HG02610 (cell line): ENCODE results near the gene LZTS2.

ENCODE experiments used
- ATAC-seq: cut with Tn5 transposase; IDR thresholded peaks from one replicate; pipeline ENCODE4 v1.9.1; 2021; ENCODE audit warnings: mild to moderate bottlenecking, moderate library complexity; ENCODE audit not compliant: unreplicated experiment

The LZTS2 gene

DNA sequence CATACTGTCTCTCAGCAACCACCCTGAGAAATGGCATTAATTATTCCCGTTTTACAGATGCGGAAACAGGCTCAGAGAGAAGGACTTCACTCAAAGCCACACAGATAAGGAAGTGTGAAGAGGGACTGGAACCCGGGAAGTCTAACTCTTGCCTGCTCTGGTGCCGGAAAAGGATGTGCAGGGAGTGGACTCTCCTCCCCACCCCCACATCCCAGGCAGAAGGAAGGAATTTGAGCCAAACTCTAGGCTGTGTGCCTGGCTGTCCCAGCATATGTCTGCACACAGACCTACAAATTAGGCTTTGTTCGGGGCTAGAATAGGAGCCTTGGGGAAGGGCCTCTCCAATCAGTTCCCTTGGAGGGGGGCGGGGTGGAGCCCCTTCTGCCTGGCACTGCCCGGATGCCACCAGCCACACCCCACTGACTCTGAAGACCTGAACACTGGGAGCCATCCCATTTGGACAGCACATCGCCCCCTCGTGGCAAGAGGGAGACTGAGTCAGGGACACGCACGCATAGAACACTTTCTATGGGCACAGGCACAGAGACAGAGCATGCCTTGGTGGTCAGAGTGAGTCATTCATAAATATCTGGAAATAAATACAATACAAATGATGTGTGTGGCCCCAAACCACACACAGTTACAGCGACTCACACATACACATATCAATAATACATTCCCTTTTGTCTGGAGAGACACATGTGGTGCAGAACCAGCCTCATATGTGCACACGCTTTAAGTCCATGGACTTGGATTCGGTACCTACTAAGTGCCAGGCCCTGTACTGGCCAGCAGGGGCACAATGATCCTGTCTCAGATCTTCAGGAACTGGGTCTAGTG lies 13.1 kb downstream of the LZTS2 start:
- peak; percentile 66 for ATAC-seq

DNA sequence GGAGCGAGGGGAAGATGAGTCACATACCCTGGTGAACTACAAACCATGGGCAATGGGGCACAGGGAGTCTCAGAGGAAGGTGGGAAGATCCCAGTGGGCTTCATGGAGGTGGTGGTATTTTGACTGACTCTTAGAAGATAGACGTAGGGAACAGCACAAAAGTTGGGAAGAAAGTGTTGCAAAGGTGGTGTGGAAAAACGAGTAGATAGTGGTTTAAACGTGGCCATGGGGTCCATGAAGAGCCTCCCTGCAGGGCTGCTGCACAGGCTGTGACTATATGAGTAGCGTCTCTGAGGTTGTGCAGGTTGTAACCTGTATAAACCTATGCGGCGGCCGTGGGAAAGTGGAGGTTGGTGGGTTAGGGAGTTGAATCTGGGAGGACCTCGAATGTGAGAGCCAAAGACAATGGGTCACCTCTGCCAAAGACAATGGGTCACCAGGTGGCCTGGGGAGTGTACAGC lies 13.8 kb downstream of the LZTS2 start:
- ATAC-seq, result no peak

DNA sequence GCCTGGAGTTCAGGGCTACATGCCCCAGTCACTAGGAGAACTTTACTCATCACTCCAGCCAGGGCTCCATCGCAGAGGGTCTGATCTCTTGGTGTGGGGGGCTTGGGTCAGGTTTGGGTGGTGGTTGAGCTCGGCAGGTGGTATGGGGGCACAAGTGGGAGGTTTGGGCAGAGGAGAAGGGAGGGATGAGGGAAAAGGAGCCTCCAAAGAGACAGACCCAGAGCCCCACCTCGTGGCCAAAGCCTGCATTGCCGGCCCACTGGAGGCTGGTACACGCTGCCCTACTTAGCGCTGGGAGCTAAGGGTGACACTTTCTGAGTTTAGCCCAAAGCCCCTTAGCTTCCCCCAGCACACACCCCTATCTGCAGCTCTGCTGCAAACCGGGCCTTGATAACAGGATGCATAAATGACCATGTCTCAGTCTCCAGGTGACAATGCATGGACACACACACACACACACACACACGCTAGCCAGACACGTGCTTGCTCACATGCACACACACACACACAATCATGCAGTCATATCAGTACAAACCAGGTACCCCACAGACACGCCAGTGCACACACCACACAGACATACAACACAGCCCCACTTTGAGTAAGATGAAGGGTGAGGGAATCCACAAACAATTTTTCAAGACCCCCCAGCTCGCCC lies 14.7 kb downstream of the LZTS2 start:
- no peak for ATAC-seq

DNA sequence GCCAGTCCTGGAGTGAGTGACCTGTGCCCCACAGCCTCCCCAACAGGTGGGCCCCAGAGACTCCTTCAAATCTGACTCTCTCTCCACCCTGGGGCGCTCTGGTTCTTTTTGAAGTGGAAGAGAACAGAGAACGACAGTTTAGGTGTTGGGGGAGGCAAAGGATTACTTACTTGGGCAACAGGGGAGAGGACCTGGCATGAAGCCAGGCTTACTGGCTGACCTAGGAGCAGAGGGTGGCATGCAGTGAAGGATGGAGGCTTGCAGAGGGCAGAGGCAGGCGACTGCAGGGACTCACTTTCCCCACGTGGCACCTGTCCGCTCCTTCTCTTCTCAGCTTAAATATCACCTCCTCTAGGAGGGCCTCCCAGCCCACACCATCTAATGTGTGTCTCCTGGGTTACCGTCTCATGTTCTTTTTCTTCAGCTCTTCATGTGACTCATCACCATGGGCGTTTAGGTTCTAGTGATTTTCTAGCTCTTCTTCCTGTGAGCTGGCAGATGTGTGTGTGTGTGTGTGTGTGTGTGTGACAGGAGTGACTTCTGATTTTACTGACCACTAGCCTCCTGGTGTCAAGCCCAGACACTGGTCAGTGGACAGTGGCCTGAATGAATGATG lies 15.5 kb downstream of the LZTS2 start:
- ATAC-seq, result no peak

DNA sequence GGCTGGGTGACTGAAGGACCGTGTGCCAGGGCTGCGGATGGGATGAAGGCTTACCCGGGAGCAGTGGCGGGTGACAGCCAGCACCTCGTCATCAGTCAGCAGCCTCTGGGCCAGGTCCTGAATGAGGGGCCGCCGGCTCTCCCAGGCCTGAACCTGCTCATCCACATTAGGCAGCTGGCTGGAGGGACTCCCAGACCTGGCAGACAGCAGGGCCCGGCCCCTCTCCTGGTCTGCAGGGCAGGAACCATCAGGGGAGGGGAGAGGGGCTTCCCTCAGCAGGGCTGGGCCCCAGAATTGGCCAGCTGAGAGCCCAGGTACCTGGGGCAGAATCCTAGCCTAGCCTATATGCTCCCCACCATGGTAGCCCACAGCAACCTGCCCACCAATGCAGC lies 16.0 kb downstream of the LZTS2 start:
- no peak for ATAC-seq

DNA sequence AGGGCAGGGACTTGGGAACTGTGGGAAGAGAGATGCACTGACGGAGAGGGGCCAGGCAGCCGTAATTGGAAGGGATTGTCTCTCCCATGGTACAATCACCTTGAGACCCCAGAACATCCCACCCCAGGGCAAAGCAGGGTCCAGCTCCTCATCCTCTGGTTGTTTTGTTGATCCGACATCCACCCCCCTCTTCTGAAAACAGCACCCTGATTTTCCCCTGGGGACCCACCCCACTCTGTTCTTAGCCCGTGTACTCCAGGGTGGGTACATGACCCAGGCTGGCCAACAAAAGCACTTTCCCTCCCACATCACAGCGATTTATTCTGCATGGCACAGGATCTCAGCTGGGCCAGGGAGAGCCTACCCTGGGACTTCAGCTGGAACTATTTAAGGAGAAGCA lies 17.2 kb downstream of the LZTS2 start:
- ATAC-seq, result no peak

DNA sequence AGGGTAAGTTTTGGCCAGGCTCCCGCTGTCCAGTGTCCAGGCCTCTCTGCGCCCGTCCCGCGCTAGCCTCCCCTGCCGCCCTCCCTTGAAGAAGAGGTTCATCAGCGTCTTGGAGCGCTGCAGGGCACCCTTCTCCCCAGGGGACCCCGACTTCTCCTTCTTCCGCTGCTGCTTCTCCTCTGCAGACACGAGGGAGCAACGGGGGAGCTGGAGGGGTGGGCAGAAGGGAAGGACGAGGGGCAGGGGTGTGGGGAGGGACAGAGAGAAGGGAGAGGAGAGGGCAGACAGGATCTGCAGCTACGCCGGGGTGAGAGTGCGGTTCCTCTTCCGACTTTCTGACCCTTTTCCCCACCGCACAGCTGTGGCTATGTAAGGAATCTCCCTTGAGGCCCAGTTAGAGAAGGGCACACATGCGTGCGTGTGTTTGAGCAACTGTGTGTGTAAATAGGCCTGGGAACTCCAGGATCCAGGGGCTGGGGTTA lies 18.6 kb downstream of the LZTS2 start:
- ATAC-seq, result no peak

DNA sequence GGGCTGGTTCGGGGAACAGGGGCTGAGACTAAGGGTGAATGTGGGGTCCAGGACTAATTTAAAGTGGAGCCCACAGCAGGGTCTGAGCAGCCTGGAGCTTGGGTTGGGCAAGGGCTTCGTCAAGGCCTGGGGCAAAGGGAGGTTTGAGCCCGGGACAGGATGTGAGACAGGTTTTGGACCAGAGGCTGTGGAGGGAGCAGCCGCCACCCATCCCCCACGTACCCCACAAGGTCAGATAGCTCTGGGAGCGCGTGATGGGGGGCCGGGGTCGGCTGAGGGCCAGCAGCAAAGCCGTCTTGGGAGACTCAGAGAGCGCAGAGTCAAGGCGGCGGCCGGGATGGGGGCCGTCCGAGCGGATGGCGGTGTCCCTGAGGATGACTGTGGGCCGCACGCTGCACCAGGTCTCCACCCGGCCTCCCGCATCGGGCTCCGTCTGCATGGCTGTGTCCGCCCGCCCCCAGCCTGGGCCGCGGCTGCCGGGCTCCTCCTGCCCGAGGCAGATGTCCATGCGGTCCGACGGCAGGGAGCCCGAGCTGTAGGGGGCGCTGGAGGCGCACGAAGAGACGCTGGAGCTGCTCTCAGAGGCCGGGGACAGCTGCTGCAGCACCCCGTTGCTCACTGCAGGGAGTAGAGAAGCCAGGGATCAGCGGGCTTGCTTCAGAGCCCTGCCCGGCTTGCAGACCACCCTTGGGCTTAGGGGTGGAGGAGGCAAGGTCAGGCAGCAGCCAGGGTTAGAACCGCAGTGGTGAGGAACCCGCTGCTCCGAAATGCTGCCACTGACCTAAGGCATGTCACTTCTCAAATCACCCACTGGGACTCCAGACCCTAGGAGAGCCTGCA lies 19.2 kb downstream of the LZTS2 start:
- no peak for ATAC-seq

DNA sequence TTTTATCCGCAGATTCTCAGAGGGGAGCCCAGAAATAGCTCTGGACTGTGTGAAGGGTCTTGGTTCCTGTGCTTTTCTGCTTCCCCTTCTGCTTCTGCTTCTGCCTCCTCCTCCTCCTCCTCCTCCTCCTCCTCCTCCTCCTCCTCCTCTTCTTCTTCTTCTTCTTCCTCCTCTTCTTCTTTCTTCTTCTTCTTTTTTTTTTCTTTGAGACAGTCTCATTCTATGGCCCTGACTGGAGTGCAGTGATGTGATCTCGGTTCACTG lies 19.8 kb downstream of the LZTS2 start:
- ATAC-seq, result no peak

DNA sequence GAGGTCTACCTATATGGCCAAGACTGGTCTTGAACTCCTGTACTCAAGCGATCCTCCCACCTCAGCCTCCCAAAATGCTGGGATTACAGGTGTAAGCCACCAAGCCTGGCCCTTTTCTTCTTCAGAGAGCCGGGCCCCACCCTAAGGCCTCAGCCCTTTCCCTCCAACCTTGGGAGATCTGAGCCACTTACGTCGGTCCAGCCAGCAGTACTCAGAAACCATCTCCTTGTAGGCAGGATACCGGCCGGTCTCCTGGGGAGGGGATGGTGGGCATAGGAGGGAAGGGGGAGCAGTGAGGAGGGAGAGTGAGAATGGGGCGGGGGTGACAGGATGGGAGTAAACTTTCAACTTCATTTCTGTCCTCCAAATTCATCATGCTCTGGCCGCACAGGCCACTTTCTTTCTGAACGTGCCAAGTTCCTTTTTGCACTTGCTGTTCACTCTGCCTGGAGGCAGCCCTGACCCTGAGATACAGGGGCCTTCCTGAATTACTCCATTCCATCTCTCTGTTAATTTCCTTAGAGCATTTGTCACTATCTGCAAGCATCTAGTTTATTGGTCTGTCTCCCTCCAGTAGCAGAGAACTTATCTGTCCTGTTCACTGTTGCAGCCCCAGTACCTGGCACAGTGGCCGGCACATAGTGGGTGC lies 20.9 kb downstream of the LZTS2 start:
- no peak for ATAC-seq

DNA sequence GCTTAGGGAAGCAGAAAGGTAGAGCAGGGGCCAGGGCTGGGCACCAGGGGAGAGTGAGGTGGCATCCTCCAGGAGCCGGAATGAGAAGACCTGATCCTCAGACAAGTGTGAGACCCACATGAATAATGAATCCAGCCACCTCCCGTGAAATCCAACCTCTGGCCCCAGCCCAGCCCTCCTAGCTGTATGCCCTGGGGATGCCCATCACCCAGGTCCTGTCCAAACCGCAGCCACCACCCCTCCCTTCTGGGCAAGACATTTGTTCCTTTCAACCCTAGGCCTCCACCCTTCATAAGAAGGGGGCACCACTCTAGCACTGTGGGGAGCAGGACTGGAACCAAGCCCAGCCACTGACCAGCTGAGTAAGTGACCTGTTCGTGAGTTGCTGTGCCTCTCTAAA lies 21.6 kb downstream of the LZTS2 start:
- no peak for ATAC-seq

DNA sequence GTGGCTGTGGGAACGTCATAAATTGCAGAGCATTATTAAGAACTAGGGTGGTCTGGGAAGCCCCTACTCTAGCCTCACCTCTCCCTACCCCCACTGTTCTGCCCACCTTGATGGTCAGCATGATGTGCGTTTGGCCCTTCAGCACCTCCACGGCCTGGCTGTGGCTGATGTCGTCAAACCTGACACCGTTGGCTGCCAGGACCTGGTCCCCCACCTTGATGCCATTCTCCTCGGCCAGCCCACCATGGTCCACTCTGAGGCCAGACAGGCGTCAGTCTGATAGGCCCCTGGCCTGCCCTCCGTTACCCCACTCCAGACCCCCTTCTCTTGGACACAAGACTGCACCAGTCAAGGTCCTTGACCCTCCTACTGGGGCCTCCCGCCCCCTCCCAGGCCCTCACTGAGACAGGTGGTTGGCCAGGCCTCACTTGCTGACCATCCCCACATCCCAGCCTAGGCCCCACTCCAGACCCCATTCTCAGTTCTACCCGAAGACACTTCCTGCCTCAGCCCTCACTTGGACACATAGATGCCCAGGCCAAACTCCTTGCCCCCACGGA lies 22.2 kb downstream of the LZTS2 start:
- ATAC-seq, result no peak

DNA sequence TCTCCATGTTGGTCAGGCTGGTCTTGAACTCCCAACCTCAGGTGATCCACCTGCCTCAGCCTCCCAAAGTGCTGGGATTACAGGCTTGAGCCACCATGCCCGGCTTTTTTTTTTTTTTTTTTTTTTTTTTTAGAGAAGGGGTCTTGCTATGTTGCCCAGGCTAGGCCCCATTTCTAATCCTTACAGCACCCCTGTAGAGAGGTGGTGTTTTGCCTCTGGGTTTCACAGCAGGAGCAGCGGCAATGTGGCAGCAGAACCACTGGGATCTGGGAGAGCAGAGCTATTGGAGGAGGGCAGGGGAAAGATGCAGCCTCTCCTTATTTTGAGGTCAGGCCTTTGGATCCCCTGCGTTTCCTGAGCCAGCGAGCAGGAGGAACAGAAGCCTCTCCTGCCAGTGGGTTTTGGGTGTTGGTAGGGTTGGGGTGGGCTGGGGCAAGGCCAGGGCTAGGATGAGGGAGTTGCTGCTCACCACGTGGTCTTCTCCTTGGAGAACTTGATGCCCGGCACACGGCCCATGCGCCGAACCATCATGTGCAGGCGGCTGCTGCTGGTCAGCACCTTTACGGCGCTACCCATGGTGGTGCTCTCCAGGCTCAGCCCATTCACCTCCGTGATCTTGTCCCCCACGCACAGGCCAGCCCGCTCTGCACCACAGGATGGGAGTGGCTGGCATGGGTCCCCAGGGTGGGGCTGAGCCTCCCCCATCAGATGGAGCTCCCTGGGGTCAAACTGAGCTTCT lies 23.5 kb downstream of the LZTS2 start:
- ATAC-seq, result no peak

DNA sequence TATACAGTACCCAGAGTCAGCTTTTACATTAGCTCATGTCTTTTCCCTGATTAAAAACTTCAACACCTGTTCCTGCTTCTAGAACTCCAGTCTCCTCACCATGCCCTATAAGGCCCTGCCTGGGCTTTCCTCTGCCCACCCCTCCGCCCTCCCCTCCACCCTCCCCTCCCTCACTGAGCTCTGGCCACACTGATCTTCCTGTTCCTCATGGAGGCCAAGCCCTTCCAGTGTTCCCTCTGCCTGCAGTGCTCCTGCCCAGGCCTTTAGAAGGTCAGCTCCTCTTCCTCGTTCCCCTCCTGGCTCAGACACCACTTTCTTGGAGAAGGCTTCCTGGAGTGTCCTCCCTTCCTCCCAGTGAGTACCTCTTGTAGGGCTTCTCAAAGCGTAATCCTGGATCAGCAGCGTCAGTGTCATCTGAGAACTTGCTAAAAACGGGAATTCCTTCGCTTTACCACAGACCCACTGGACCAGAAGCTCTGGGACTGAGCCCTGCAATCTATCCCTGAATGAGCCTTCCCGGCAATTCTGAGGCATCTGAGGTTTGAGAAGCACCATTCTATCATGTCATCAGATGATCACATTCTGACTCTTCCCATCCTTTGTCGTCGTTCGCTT lies 27.6 kb downstream of the LZTS2 start:
- no peak for ATAC-seq

DNA sequence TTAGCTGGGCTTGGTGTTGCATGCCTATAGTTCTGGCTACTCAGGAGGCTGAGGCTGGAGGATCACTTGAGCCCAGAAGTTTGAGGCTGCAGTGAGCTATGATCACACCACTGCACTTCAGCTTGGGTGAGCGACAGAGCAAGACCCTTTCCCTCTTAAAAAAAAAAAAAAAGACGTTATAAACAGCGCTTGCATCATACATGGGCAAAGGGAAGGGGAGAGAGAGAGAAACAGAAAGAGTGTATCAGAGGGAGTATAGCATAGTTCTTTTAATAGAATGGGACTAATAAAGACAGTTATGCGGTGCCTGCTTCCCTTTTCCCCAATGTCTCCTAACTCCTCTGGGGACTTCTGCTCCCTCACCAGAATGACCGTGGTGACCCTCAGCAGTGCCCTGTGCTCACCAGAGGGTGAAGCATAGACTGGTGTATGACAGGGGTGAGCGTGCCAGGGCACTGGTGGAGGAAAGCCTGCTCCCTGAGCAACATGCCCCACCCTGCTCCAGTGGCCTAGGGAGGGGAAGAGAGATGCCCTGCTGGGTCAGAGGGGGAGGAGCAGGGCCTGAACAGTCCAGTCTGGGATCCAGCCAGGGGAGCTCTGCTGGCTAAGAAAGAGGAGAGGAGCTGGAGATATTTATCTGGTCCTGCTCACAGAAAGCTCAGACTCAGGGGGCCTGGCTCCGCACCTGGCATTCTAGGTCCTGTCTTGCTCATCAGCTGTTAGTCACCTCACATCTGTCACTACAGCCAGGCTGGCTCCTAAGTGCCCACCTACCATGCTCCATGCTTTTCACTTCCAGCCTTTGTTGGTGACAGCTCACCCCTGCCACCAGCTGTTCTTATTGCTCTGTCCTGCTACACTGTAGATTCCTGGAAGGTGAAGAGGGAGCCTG lies 29.1 kb downstream of the LZTS2 start:
- no peak for ATAC-seq

DNA sequence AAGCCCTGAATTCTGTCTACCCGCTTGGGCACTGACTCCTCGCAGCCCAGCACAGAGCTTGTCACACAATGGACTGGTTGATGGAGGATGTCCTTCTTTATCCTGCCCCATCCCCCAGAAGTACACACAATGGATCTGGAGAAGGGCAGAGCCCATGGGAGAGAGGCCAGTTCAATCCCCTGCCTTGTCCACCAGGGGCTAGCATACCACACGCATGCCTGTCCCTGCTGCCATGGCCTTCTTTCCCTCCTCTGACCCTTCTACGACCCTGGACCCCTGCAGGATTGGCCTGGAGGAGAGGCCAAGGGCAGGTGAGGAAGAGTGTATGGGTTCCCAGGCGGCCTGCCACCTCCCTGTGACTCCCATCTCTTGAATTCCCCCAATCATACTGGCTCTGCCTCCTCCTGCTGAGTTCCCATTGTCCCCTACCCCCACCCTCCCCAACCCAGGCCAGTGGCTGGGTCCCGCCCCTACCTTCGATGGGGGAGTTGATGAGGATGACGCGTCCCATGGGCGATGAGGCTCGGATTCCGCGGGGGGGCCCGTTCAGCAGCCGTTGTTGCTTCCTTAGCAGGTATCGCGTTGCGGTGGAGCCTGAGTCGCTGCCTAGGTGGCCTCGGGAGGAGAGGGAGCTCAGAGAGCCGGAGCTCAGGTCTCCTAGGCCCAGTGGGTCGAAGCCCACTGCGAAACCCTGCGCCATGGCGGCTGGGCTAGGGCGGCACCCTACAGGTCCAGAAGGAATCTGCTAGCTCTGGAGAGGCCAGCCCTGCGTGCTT lies 30.1 kb downstream of the LZTS2 start:
- ATAC-seq, result no peak

DNA sequence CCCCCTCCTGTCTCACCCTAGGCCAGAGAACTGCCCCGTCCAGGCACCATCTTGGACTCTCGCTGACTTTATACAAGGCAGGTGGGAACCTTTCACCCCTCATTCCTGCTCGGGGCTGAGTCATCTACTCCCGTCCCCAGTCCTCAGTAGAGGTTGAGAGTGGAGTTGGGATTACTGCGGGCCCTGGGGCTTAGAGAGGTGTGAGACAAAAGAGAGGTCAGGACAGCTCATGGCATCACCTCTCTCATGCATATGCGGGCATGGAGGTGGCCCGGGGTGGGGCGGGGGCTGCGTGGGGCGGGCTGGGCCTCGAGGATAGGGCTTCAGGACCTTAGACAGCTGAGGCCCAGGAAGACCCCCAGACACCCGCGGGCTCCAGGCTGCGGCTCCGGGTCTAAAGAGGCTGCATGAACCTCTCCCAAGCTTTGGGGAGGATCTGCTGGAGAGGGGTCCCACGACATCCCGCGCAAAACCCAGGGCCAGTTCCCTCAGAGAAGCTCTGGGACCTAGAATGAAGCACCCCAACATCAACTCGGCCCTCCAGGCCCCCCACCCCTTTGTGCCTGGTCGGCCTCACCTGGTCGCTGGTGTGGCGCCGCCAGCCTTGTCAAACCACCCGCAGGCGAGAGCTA lies 31.0 kb downstream of the LZTS2 start:
- ATAC-seq, result no peak
